ENCODE measurements around the gene PTGR3.

The PTGR3 gene

GRCh38 chr18:75235896-75236295 lies 27.0 kb upstream of the PTGR3 start:
- no peak for DNase-seq (ENCODE audit: low read depth)

- no peak for DNase-seq (ENCODE audit: low read depth)
These were observed 26.0 kb upstream of the PTGR3 start for GRCh38 chr18:75234901-75235300.

GRCh38 chr18:75231053-75231406 lies 22.1 kb upstream of the PTGR3 start:
- DNase-seq (ENCODE audit: low read depth) = no peak

GRCh38 chr18:75230163-75231052 lies 21.5 kb upstream of the PTGR3 start:
- DNase-seq (ENCODE audit: low read depth) = no peak

- no peak for DNase-seq (ENCODE audit: low read depth)
These were observed 20.5 kb upstream of the PTGR3 start for GRCh38 chr18:75229437-75229836.

- DNase-seq (ENCODE audit: low read depth) = no peak
These were observed 20.0 kb upstream of the PTGR3 start for GRCh38 chr18:75228967-75229366.

- DNase-seq (ENCODE audit: low read depth) = no peak
These were observed 18.8 kb upstream of the PTGR3 start for GRCh38 chr18:75227535-75228296.

GRCh38 chr18:75226956-75227316 lies 18.0 kb upstream of the PTGR3 start:
- DNase-seq (ENCODE audit: low read depth) = no peak

- no peak for DNase-seq (ENCODE audit: low read depth)
These were observed 17.5 kb upstream of the PTGR3 start for GRCh38 chr18:75226286-75226955.

GRCh38 chr18:75223687-75224347 lies 14.9 kb upstream of the PTGR3 start:
- DNase-seq (ENCODE audit: low read depth) = no peak

- no peak for DNase-seq (ENCODE audit: low read depth)
These were observed 13.5 kb upstream of the PTGR3 start for GRCh38 chr18:75222407-75222806.

- DNase-seq (ENCODE audit: low read depth) = no peak
These were observed 13.0 kb upstream of the PTGR3 start for GRCh38 chr18:75221897-75222296.

GRCh38 chr18:75221397-75221796 lies 12.5 kb upstream of the PTGR3 start:
- DNase-seq (ENCODE audit: low read depth) = no peak

GRCh38 chr18:75220551-75221355 lies 11.8 kb upstream of the PTGR3 start:
- no peak for DNase-seq (ENCODE audit: low read depth)

GRCh38 chr18:75219745-75220375 lies 10.9 kb upstream of the PTGR3 start:
- no peak for DNase-seq (ENCODE audit: low read depth)

- DNase-seq (ENCODE audit: low read depth) = no peak
These were observed 9.4 kb upstream of the PTGR3 start for GRCh38 chr18:75218065-75218923.

- no peak for DNase-seq (ENCODE audit: low read depth)
These were observed 8.2 kb upstream of the PTGR3 start for GRCh38 chr18:75216911-75217689.

GRCh38 chr18:75216212-75216910 lies 7.4 kb upstream of the PTGR3 start:
- no peak for DNase-seq (ENCODE audit: low read depth)

- DNase-seq (ENCODE audit: low read depth) = no peak
These were observed 6.7 kb upstream of the PTGR3 start for GRCh38 chr18:75215663-75216062.
